HEK293 (cell line): ENCODE data around the gene KCNIP4.

Experiments used
- CTCF ChIA-PET: fragments of 350-600 bp; formaldehyde crosslinking; extraction: SDS; loops from one replicate; lab custom pipeline; 2021; ENCODE audit warnings: antibody characterized with exemption; lab: Yijun Ruan, JAX
- POLR2A ChIA-PET: fragments of 300-600 bp; formaldehyde crosslinking; extraction: SDS; loops from one replicate; lab custom pipeline; 2020; ENCODE audit warnings: antibody characterized with exemption, inconsistent platforms; lab: Yijun Ruan, JAX
- H3K27ac ChIP-seq: fragments of 200-500 bp; sonication (Bioruptor generic); 2 replicates; pipeline ENCODE4 v1.5.1; 2014; ENCODE audit warnings: low read depth, low read length, control low read depth, inconsistent platforms; ENCODE audit errors: extremely low read depth
- H3K36me3 ChIP-seq, 2 experiments: fragments of 200-500 bp in 1 of 2; sonication (Bioruptor generic) in 1 of 2; 1 replicate in 1 of 2; 2 replicates in 1 of 2; pipeline ENCODE4 v1.5.1; 2014 to 2017; ENCODE audit warnings: inconsistent platforms in 2 of 2, low read length in 2 of 2; ENCODE audit not compliant: control insufficient read depth in 2 of 2, insufficient read depth in 1 of 2
- H3K4me1 ChIP-seq: fragments of 200-500 bp; sonication (Bioruptor generic); 2 replicates; pipeline ENCODE4 v1.5.1; 2014; ENCODE audit warnings: mild to moderate bottlenecking, low read length, inconsistent platforms; ENCODE audit not compliant: control insufficient read depth, insufficient read depth
- H3K4me3 ChIP-seq: 2 replicates; pipeline ENCODE4 v1.5.1; 2011; ENCODE audit warnings: low read depth, mild to moderate bottlenecking, control low read depth, low read length, moderate library complexity
- H3K9me3 ChIP-seq: fragments of 200-500 bp; sonication (Bioruptor generic); 2 replicates; pipeline ENCODE4 v1.5.1; 2014; ENCODE audit warnings: low read depth, low read length, inconsistent platforms; ENCODE audit not compliant: control insufficient read depth, insufficient read depth
- BCL11A ChIP-seq: fragments of 450-650 bp; formaldehyde crosslinking; IDR thresholded peaks from 2 replicates; pipeline ENCODE4 v1.5.1; 2016; ENCODE audit warnings: low read depth, missing biosample characterization, missing genetic modification characterization
- GLIS1 ChIP-seq: fragments of 450-650 bp; formaldehyde crosslinking; IDR thresholded peaks from 2 replicates; pipeline ENCODE4 v1.5.1; 2016; ENCODE audit warnings: missing biosample characterization, missing genetic modification characterization
- INSM2 ChIP-seq: fragments of 450-650 bp; formaldehyde crosslinking; IDR thresholded peaks from 2 replicates; pipeline ENCODE4 v1.5.1; 2016; ENCODE audit warnings: missing biosample characterization, missing genetic modification characterization
- OSR2 ChIP-seq: fragments of 450-650 bp; formaldehyde crosslinking; IDR thresholded peaks from 2 replicates; pipeline ENCODE4 v1.5.1; 2016; ENCODE audit warnings: missing biosample characterization, missing genetic modification characterization
- PRDM1 ChIP-seq: fragments of 450-650 bp; formaldehyde crosslinking; IDR thresholded peaks from 2 replicates; pipeline ENCODE4; 2016; ENCODE audit warnings: missing biosample characterization, missing genetic modification characterization
- SP3 ChIP-seq: fragments of 450-650 bp; formaldehyde crosslinking; IDR thresholded peaks from 2 replicates; pipeline ENCODE4 v1.5.1; 2016; ENCODE audit warnings: missing biosample characterization, missing genetic modification characterization
- ZBTB17 ChIP-seq: fragments of 450-650 bp; formaldehyde crosslinking; IDR thresholded peaks from 2 replicates; pipeline ENCODE4 v1.5.1; 2016; ENCODE audit warnings: missing biosample characterization, missing genetic modification characterization
- ZBTB7A ChIP-seq: fragments of 450-650 bp; formaldehyde crosslinking; IDR thresholded peaks from 2 replicates; pipeline ENCODE4 v1.5.1; 2016; ENCODE audit warnings: low read depth, missing biosample characterization, missing genetic modification characterization
- ZFHX2 ChIP-seq: fragments of 450-650 bp; formaldehyde crosslinking; conservative IDR thresholded peaks from 2 replicates; pipeline ENCODE4 v1.5.1; 2016; ENCODE audit warnings: missing biosample characterization, missing genetic modification characterization
- ZNF112 ChIP-seq: fragments of 450-650 bp; formaldehyde crosslinking; IDR thresholded peaks from 2 replicates; pipeline ENCODE4 v1.5.0; 2017; ENCODE audit warnings: missing biosample characterization, missing genetic modification characterization
- ZNF138 ChIP-seq: fragments of 450-650 bp; formaldehyde crosslinking; IDR thresholded peaks from 2 replicates; pipeline ENCODE4 v1.5.1; 2016; ENCODE audit warnings: missing biosample characterization, missing genetic modification characterization, borderline replicate concordance
- ZNF148 ChIP-seq: fragments of 450-650 bp; formaldehyde crosslinking; IDR thresholded peaks from 2 replicates; pipeline ENCODE4 v1.5.0; 2017; ENCODE audit warnings: missing biosample characterization, missing genetic modification characterization, borderline replicate concordance
- ZNF174 ChIP-seq: fragments of 450-650 bp; formaldehyde crosslinking; IDR thresholded peaks from 2 replicates; pipeline ENCODE4 v1.5.0; 2017; ENCODE audit warnings: missing biosample characterization, mild to moderate bottlenecking, missing genetic modification characterization
- ZNF175 ChIP-seq: fragments of 450-650 bp; formaldehyde crosslinking; IDR thresholded peaks from 2 replicates; pipeline ENCODE4 v1.5.1; 2016; ENCODE audit warnings: missing biosample characterization, missing genetic modification characterization
- ZNF184 ChIP-seq: fragments of 450-650 bp; IDR thresholded peaks from 2 replicates; pipeline ENCODE4 v1.5.1; 2018; ENCODE audit warnings: missing biosample characterization, mild to moderate bottlenecking, missing genetic modification characterization
- ZNF211 ChIP-seq: fragments of 450-650 bp; formaldehyde crosslinking; IDR thresholded peaks from 2 replicates; pipeline ENCODE4 v1.5.1; 2016; ENCODE audit warnings: low read depth, missing biosample characterization, missing genetic modification characterization
- ZNF248 ChIP-seq: fragments of 450-650 bp; formaldehyde crosslinking; IDR thresholded peaks from 2 replicates; pipeline ENCODE4 v1.5.1; 2017; ENCODE audit warnings: missing biosample characterization, missing genetic modification characterization
- ZNF510 ChIP-seq: fragments of 450-650 bp; formaldehyde crosslinking; IDR thresholded peaks from 2 replicates; pipeline ENCODE4 v1.5.1; 2018; ENCODE audit warnings: mild to moderate bottlenecking, missing genetic modification characterization, missing biosample characterization; ENCODE audit not compliant: insufficient replicate concordance
- ZNF549 ChIP-seq: fragments of 450-650 bp; IDR thresholded peaks from 2 replicates; pipeline ENCODE4 v1.5.1; 2018; ENCODE audit warnings: missing biosample characterization, missing genetic modification characterization, mild to moderate bottlenecking, inconsistent platforms, moderate library complexity
- ZNF555 ChIP-seq: fragments of 450-650 bp; formaldehyde crosslinking; conservative IDR thresholded peaks from 2 replicates; pipeline ENCODE4 v1.5.1; 2017; ENCODE audit warnings: missing biosample characterization, mild to moderate bottlenecking, missing genetic modification characterization, inconsistent platforms
- ZNF558 ChIP-seq: fragments of 450-650 bp; formaldehyde crosslinking; IDR thresholded peaks from 2 replicates; pipeline ENCODE4 v1.5.1; 2016; ENCODE audit warnings: missing biosample characterization, missing genetic modification characterization
- ZNF623 ChIP-seq: fragments of 450-650 bp; formaldehyde crosslinking; IDR thresholded peaks from 2 replicates; pipeline ENCODE4 v1.5.1; 2016; ENCODE audit warnings: missing biosample characterization, missing genetic modification characterization
- ZNF76 ChIP-seq: fragments of 450-650 bp; formaldehyde crosslinking; IDR thresholded peaks from 2 replicates; pipeline ENCODE4; 2016; ENCODE audit warnings: low read depth, missing biosample characterization, missing genetic modification characterization, borderline replicate concordance
- ZNF792 ChIP-seq: fragments of 450-650 bp; formaldehyde crosslinking; IDR thresholded peaks from 2 replicates; pipeline ENCODE4 v1.5.1; 2016; ENCODE audit warnings: missing biosample characterization, missing genetic modification characterization
- TF ChIP-seq, protein P1 (sequence below): fragments of 450-650 bp; IDR thresholded peaks from 2 replicates; pipeline ENCODE4 v1.5.1; 2018; ENCODE audit warnings: missing biosample characterization, missing genetic modification characterization
- TF ChIP-seq, protein P2 (sequence below): fragments of 450-650 bp; formaldehyde crosslinking; IDR thresholded peaks from 2 replicates; pipeline ENCODE4 v1.5.1; 2016; ENCODE audit warnings: missing biosample characterization, missing genetic modification characterization
- TF ChIP-seq, protein P3 (sequence below): fragments of 450-650 bp; formaldehyde crosslinking; optimal IDR thresholded peaks from 2 replicates; pipeline ENCODE3; 2016; ENCODE audit warnings: missing biosample characterization, mild to moderate bottlenecking, missing genetic modification characterization

Gene KCNIP4

GRCh38 chr4:21366840-21367239 lies 581.7 kb downstream of the KCNIP4 start:
- no peaks in the 10 kb centered on the region for H3K36me3 ChIP-seq
- H3K9me3 ChIP-seq = no peaks in the 10 kb centered on the region
- CTCF ChIA-PET = no interaction called here
- no peak overlapping the region for H3K27ac ChIP-seq
- no peaks in the 10 kb centered on the region for H3K4me1 ChIP-seq
- POLR2A ChIA-PET = no interaction called here
- TF ChIP-seq ZNF184 (tag by site-specific recombination) = no peak
- H3K4me3 ChIP-seq = no peak overlapping the region

- no peaks in the 10 kb centered on the region for H3K9me3 ChIP-seq
- POLR2A ChIA-PET = no interaction called here
- CTCF ChIA-PET = no interaction called here
- H3K27ac ChIP-seq = no peak overlapping the region
- no peaks in the 10 kb centered on the region for H3K4me1 ChIP-seq
- H3K36me3 ChIP-seq = no peaks in the 10 kb centered on the region
- TF ChIP-seq OSR2 (tag by site-specific recombination) = no peak
- TF ChIP-seq ZFHX2 (tag by site-specific recombination) = no peak
- no peak for TF ChIP-seq INSM2 (tag by site-specific recombination)
- no peak for TF ChIP-seq ZNF76 (tag by site-specific recombination)
- TF ChIP-seq GLIS1 (tag by site-specific recombination) = no peak
- TF ChIP-seq ZNF510 (tag by site-specific recombination) = no peak
- TF ChIP-seq ZNF623 = no peak
- TF ChIP-seq ZNF549 = no peak
- no peak for TF ChIP-seq SP3 (tag by site-specific recombination)
- no peak for TF ChIP-seq BCL11A
- TF ChIP-seq ZNF148 = no peak
- no peak for TF ChIP-seq ZNF248 (tag by site-specific recombination)
- no peak for TF ChIP-seq ZNF555 (tag by site-specific recombination)
- no peak overlapping the region for H3K4me3 ChIP-seq
Measured at GRCh38 chr4:21366312-21366711, 582.3 kb downstream of the KCNIP4 start.

GRCh38 chr4:21363701-21364100 lies 584.9 kb downstream of the KCNIP4 start:
- POLR2A ChIA-PET = no interaction called here
- no peak overlapping the region for H3K4me3 ChIP-seq
- H3K36me3 ChIP-seq = no peaks in the 10 kb centered on the region
- no peaks in the 10 kb centered on the region for H3K4me1 ChIP-seq
- no peaks in the 10 kb centered on the region for H3K9me3 ChIP-seq
- no peak overlapping the region for H3K27ac ChIP-seq
- CTCF ChIA-PET = interaction anchor here (0.8 kb wide), 1 partner anchor 179 kb away, joined by 3 read pairs; no protein-coding TSS in a partner anchor
- no peak for TF ChIP-seq ZNF792 (tag by site-specific recombination)
- TF ChIP-seq, protein P1, sequence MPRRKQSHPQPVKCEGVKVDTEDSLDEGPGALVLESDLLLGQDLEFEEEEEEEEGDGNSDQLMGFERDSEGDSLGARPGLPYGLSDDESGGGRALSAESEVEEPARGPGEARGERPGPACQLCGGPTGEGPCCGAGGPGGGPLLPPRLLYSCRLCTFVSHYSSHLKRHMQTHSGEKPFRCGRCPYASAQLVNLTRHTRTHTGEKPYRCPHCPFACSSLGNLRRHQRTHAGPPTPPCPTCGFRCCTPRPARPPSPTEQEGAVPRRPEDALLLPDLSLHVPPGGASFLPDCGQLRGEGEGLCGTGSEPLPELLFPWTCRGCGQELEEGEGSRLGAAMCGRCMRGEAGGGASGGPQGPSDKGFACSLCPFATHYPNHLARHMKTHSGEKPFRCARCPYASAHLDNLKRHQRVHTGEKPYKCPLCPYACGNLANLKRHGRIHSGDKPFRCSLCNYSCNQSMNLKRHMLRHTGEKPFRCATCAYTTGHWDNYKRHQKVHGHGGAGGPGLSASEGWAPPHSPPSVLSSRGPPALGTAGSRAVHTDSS (tag by site-specific recombination) = no peak
- TF ChIP-seq ZBTB17 = no peak
- TF ChIP-seq, protein P2, sequence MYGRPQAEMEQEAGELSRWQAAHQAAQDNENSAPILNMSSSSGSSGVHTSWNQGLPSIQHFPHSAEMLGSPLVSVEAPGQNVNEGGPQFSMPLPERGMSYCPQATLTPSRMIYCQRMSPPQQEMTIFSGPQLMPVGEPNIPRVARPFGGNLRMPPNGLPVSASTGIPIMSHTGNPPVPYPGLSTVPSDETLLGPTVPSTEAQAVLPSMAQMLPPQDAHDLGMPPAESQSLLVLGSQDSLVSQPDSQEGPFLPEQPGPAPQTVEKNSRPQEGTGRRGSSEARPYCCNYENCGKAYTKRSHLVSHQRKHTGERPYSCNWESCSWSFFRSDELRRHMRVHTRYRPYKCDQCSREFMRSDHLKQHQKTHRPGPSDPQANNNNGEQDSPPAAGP (tag by site-specific recombination) = no peak
- TF ChIP-seq ZNF112 (tag by site-specific recombination) = no peak
- no peak for TF ChIP-seq PRDM1 (tag by site-specific recombination)
- TF ChIP-seq ZNF558 (tag by site-specific recombination) = no peak
- no peak for TF ChIP-seq ZNF211 (tag by site-specific recombination)
- no peak for TF ChIP-seq ZNF138
- TF ChIP-seq, protein P3, sequence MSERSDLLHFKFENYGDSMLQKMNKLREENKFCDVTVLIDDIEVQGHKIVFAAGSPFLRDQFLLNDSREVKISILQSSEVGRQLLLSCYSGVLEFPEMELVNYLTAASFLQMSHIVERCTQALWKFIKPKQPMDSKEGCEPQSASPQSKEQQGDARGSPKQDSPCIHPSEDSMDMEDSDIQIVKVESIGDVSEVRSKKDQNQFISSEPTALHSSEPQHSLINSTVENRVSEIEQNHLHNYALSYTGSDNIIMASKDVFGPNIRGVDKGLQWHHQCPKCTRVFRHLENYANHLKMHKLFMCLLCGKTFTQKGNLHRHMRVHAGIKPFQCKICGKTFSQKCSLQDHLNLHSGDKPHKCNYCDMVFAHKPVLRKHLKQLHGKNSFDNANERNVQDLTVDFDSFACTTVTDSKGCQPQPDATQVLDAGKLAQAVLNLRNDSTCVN (tag by site-specific recombination) = no peak
- TF ChIP-seq ZBTB7A (tag by site-specific recombination) = no peak
- no peak for TF ChIP-seq ZNF174 (tag by site-specific recombination)
- TF ChIP-seq ZNF175 (tag by site-specific recombination) = no peak
